Measurements from ENCODE around the gene PDE8B.

PDE8B gene

DNA sequence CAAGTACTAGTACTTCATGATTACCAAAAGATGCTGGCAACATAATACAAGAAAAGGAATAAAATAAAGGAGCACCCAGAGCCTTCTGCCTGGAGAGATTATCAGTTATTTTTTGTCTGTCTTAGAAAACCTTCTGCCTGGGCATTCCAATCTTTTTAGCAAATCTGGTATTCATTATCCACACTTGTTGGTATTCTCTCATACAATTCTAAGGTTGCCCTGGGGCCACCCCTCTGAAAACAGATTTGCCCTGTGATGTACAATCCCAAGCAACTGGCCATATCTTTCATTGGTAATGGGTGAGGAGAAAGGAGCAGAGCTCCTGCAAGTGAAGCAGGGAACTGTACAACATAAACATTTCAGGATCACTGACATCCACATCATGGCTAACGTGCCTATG, 233.9 kb downstream of the PDE8B start:
- Mint-ChIP-seq H3K4me3 (no peak overlapping the region), H3K27ac (no peak overlapping the region), H3K27me3 (ENCODE audit: low read depth) (no peaks in the 10 kb centered on the region), H3K4me1 (peaks cover 5% of the 10 kb centered on the region), H3K9me3 (peaks cover 17% of the 10 kb centered on the region), H3K36me3 (ENCODE audit: low read depth) (peaks cover 68% of the 10 kb centered on the region)
- TF ChIP-seq, protein P1, sequence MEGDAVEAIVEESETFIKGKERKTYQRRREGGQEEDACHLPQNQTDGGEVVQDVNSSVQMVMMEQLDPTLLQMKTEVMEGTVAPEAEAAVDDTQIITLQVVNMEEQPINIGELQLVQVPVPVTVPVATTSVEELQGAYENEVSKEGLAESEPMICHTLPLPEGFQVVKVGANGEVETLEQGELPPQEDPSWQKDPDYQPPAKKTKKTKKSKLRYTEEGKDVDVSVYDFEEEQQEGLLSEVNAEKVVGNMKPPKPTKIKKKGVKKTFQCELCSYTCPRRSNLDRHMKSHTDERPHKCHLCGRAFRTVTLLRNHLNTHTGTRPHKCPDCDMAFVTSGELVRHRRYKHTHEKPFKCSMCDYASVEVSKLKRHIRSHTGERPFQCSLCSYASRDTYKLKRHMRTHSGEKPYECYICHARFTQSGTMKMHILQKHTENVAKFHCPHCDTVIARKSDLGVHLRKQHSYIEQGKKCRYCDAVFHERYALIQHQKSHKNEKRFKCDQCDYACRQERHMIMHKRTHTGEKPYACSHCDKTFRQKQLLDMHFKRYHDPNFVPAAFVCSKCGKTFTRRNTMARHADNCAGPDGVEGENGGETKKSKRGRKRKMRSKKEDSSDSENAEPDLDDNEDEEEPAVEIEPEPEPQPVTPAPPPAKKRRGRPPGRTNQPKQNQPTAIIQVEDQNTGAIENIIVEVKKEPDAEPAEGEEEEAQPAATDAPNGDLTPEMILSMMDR (IDR thresholded peaks at IDR 0.05; ENCODE audit: unreplicated experiment in 3 of 3), result no peak

DNA sequence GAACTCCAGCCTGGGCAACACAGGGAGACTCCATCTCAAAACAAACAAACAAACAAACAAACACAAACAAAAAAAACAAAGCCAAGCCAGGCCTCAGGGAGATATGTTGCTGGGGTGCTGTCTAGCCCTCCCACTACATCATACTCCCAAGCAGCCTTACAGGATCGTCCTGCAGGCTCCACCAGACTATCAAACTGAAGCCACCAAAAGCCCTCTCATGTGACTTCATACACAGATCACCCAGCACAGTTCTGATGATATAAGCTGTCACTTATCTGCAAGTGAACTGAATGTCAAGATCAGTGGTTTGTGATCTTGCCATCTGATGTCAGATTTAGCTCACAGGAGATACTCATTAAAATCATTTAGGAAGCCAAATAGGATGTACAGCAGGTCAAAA, 238.4 kb downstream of the PDE8B start:
- no peaks in the 10 kb centered on the region for H3K27me3 Mint-ChIP-seq (ENCODE audit: low read depth)
- TF ChIP-seq, protein P1 (IDR thresholded peaks at IDR 0.05; ENCODE audit: unreplicated experiment in 3 of 3), result no peak
- H3K36me3 Mint-ChIP-seq (ENCODE audit: low read depth), result peaks cover 75% of the 10 kb centered on the region
- H3K4me1 Mint-ChIP-seq, result no peaks in the 10 kb centered on the region
- H3K4me3 Mint-ChIP-seq, result no peak overlapping the region
- peaks cover 17% of the 10 kb centered on the region for H3K9me3 Mint-ChIP-seq
- H3K27ac Mint-ChIP-seq, result no peak overlapping the region

DNA sequence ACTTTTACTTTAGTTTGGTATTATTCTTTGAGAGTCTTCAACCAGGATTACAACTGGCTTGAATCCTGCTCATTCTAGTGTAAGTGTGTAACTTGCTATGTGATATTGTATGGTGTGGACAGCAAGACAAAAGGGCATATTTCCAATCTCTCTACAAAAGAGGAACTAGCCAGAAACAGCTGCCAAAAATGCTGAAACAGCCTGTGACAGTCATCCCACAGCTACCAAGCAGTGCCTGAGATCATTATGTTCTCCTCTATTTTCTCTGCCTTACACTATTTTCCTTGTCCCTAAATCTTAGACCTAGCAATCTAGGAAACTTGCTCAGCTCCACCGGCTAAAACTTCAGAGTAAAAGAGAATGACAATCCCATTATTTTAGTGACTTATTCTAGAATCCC, 238.8 kb downstream of the PDE8B start:
- Mint-ChIP-seq H3K36me3 (ENCODE audit: low read depth) (peaks cover 75% of the 10 kb centered on the region), H3K27ac (no peak overlapping the region), H3K4me1 (no peaks in the 10 kb centered on the region), H3K27me3 (ENCODE audit: low read depth) (no peaks in the 10 kb centered on the region), H3K9me3 (peaks cover 17% of the 10 kb centered on the region), H3K4me3 (no peak overlapping the region)
- TF ChIP-seq, protein P1 (IDR thresholded peaks at IDR 0.05; ENCODE audit: unreplicated experiment in 3 of 3), result no peak

DNA sequence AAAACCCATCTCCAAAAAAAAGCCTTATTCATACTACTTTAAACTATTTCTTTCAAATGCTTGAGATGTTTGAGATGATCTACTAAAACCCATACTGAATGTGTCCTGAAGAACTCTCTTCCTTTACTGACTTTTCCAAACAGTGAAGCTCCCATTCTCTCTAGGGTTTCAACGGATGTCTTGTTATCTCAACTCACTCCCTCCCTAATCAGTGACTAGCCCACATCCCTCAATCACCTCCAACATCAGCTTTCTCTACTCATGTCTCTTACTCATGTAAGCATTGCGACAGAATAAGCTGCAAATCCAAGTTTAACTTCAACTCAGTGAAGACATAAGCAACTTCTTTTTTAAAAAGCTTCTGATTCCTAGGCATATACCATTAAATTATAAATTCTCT, 239.5 kb downstream of the PDE8B start:
- TF ChIP-seq, protein P1 (IDR thresholded peaks at IDR 0.05; ENCODE audit: unreplicated experiment in 3 of 3), result no peak
- Mint-ChIP-seq H3K27me3 (ENCODE audit: low read depth) (no peaks in the 10 kb centered on the region), H3K27ac (no peak overlapping the region), H3K4me1 (no peaks in the 10 kb centered on the region), H3K9me3 (peaks cover 17% of the 10 kb centered on the region), H3K4me3 (no peak overlapping the region), H3K36me3 (ENCODE audit: low read depth) (peaks cover 70% of the 10 kb centered on the region)

DNA sequence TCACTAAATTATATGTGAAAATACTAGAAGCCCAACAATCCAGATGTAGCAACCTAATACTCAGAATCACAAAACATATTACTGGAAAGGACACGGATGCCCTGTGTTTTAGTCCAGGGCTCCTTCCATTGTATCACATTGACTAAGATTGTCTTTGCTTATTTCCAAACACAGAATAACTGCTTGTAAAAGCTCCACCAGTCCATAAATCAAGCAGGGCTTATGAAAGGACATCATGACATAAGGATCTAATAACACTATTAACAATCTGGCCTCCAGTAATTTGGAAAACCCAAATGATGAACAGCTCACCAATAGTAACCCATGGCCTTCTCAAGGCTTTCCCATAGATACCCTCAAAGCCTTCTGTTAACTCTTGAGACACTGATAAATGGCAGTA, 241.9 kb downstream of the PDE8B start:
- Mint-ChIP-seq H3K27ac (no peak overlapping the region), H3K27me3 (ENCODE audit: low read depth) (no peaks in the 10 kb centered on the region), H3K4me3 (no peak overlapping the region), H3K9me3 (peaks cover 4% of the 10 kb centered on the region), H3K36me3 (ENCODE audit: low read depth) (peaks cover 54% of the 10 kb centered on the region), H3K4me1 (no peaks in the 10 kb centered on the region)
- TF ChIP-seq, protein P1 (IDR thresholded peaks at IDR 0.05; ENCODE audit: unreplicated experiment in 3 of 3), result no peak

DNA sequence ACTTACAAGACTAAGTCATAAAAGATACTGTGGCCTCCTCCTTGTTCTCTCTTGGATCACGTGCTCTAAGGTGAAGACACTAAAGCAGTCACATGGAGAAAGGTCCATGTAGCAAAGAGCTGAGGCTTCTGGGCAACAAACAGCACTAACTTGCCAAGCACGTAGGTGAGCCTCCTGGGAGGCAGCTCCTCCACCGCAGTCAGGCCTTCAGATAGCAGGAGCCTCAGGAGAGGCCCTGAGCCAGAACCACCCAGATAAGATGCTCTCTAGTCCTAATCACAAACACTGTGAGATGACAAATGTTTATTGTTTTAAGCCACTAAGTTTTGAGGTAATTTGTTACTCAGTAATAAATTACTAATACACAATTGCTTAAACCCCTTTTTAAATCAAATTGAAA, 243.6 kb downstream of the PDE8B start:
- Mint-ChIP-seq H3K36me3 (ENCODE audit: low read depth) (peaks cover 36% of the 10 kb centered on the region), H3K4me3 (no peak overlapping the region), H3K27me3 (ENCODE audit: low read depth) (no peaks in the 10 kb centered on the region), H3K9me3 (no peaks in the 10 kb centered on the region), H3K4me1 (no peaks in the 10 kb centered on the region), H3K27ac (no peak overlapping the region)
- TF ChIP-seq, protein P1 (IDR thresholded peaks at IDR 0.05; ENCODE audit: unreplicated experiment in 3 of 3), result no peak

Data from nephron (organoid).